SH-SY5Y (cell line): ENCODE data around the gene RGS3.

Experiments
- GATA2 ChIP-seq: IDR thresholded peaks from 2 replicates; pipeline ENCODE4 v1.6.1; 2011; ENCODE audit warnings: mild to moderate bottlenecking, low read depth, low read length
- GATA3 ChIP-seq: IDR thresholded peaks from 2 replicates; pipeline ENCODE4 v1.6.1; 2011; ENCODE audit warnings: low read depth, mild to moderate bottlenecking, low read length, moderate library complexity

DNA sequence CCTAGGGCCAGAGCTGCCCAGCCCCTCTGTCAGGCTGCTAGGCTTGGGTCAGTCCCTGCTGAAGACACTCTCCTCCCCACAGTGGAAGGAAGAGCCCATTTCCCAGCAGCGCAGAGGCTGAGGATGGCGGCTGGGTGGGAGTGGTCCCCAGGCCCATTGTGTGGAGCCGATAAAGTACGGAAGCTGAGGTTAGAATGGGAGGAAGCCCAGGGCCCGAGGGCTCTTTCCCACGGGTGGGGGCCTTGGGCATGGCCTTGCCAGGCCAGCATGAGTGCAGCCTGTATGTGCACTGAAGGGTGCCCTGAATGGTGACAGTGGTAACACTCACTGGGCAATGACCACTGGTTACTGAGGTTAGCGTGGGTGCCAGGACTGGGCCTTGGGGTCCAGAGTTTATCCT, 125.9 kb downstream of the RGS3 start:
- TF ChIP-seq GATA2 (no peak), GATA3 (no peak)
